Activated gamma-delta T cell (primary cell): ENCODE measurements around the gene SLC38A6.
"Not testable (repeated sequence)": the region's sequence is repeated elsewhere in the genome, so short reads cannot be mapped to it uniquely, and the experiment has no call there.

Experiments
- DNase-seq: peaks from one replicate; lab custom pipeline; 2025; lab: John Stamatoyannopoulos, UW

SLC38A6 gene

DNA sequence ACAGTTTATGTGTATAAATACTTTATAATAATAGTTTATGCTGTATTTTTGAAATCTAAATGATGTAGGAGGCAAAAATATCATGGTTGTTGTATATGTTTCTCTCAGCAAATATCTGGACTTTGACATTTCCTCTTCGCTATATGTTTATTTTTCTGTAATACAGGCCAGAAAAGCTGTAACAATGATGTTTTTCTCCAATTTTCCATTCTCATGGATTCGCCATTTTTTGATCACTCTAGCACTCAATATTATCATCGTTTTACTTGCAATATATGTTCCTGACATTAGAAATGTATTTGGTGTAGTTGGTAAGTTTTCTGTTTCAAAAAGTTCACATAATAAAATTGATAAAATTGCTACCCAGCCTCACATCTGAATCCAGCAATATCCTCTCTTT is 70.6 kb downstream of the SLC38A6 start:
- DNase-seq: no peak

DNA sequence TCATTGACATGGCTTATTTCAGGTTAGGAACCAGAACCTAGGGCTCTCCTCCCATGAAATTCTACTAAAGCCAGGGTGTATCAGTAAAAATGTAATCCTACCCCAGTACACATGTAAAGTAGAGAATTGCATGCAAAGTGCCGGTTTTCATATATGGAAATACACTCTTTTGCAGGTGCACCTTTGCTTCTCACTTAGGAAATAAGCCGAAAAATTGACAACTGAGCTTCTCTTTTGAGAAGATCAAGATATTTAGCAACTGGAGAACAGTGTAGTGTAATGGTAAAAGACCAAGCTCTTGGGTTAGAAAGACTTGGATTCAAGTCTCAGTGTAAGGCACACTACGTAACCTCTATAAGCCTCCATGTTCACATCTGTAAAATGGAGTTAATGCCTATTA is 82.4 kb downstream of the SLC38A6 start:
- DNase-seq: no peak

DNA sequence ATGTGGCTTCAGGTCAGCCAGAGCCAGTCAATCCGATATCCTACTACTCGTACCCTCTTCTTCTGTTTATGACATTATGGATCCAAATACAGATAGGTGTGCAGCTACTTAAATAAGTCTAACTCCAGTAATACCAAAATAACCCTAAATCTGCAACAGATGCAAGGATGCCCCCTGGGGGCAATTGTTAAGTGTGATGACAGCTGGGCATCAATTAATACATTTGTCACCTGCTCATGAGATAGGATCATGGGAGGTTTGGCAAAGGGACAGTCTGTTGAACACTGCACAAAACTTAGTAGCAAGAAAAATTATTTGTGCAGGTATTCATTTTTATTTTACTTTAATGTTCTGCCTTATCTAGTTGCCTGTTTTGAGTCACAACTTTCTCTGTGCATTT is 83.2 kb downstream of the SLC38A6 start:
- DNase-seq: no peak

DNA sequence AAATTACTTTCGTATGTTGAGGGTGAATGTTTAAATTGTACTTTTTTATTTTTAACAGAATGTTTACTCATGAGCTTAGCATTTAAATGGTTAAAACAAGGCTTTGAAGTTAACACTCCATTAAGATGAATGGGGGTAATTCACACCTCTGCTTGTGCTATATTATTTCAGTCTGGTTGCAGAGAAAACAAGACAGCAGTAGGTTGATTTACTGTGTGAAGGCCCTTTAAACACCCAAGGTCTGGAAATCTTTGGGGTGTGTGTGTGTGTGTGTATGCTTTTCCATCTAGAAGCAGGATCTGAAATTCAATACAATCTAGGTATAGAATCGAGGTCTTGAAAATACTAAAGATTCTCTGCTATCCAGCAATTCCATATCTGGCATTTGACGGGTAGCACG is 83.8 kb downstream of the SLC38A6 start:
- no peak for DNase-seq

DNA sequence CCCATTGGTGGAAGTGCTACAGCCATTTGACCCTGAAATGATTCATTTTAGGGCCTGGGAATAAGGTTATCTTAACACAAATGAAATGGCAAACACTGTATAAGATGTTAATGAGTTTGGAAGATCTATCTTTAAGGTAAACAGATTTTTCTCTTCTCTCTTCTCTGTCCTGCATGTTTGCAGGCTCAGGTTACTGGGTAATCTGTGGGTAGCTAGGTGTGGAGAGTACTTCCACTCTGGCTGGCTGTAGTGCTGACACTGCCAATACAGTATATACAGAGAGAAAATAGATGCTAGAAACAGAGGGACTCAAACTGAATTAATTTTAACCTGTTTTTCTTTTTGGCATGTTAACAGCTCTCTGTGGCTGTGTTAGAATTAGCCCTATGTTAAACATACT is 84.6 kb downstream of the SLC38A6 start:
- no peak for DNase-seq

DNA sequence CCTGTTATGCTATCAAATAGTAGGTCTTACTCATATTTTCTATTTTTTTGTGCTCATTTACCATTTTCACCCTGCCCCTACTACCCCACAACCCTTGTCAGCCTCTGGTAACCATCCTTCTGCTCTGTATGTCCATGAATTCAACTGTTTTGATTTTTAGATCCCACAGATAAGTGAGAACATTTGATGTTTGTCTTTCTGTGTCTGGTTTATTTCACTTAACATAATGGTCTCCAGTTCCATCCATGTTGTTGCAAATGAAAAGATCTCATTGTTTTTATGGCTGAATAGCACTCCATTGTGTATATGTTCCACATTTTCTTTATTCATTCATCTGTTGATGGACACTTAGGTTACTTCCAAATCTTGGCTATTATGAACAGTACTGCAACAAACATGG is 91.4 kb downstream of the SLC38A6 start:
- DNase-seq: not testable (repeated sequence)

DNA sequence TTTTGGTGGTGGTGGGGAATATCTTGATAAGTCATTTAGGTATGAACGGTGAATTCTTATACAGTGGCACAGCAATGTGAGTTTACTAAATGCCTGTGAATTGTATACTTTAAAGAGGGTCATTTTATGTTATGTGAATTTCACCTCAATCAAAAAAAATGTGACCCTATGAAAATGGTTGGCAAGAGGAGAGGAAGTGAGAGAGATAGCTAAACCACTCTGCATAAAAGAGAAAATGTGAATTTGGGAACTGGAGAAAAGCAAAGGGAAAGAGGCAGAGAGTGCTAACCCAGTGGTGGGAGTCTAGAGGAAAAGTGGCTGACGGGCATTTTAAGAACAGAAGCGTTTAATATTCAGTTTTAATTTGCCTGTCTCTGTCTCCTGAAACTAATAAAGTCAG is 93.8 kb downstream of the SLC38A6 start:
- no peak for DNase-seq

DNA sequence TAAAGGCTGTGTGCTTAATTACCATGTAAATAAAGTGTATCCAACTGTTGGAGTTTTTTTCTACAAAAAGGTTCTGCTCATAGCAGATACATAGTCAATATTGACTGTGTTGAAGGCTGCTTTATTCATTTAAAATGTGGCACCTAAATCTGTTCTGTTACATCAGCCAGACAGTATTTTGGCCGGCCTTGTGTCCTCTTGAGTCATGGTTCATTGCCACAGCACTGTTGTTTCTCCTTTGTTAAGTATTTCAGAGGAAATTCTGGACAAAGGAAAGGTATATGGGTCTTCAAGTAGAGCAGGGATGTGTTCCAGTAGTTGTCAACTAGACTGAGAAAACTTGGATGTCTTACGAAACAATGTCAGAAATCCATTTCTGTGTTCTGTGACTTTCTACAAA is 95.5 kb downstream of the SLC38A6 start:
- no peak for DNase-seq

DNA sequence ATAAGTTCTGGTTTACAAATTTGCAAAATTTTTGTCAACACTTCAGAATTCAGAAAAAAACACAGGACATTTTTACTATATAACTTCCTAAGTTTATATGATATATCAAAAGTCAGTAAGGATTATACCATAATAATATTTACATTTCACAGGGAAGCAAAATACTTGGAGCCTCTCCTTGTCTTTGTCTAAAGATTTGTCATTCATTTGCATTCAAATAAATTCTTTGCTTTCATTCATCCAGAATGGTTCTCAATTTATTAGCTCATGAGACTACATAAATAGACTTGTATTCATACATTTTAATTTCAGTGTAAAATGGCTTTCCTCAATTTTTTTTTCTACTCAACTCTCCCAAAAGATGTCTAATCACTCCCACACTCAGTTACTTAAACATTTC is 96.4 kb downstream of the SLC38A6 start:
- DNase-seq: no peak

DNA sequence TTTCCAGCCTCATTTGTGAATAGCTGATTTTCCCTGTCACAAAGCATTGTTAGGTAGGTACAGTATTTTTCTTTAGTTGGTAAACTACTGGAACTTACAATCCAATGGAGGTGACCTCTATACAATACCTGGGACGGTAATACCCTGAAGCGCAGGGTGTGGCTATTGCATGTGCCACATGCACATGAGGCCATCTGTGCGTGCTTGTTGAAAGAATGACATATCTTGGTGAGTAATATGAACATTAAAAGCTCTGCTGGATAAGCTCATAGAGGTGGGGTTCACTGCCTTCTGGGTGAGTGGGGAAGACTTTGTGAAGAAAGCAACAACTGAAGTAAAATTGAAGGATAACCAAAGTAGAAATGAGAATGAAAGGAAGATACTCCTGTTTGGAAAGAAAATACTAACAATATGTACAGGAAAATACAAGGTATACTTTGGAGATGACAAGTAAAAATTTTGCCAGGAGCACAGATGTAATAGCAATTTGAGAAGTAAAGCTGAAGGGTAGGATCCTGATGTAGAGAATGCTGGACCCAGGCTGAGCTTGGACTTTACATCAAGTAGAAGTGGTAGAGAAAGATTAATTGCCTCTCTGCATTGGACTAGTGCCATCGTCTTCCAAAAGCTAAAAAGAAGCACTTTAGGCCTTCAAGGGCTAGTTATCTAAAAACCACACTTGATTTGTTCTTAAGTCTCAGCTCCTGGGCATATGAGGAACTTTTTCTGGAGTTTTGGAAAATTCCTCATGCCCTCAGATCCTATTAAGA is 97.1 kb downstream of the SLC38A6 start:
- no peak for DNase-seq

DNA sequence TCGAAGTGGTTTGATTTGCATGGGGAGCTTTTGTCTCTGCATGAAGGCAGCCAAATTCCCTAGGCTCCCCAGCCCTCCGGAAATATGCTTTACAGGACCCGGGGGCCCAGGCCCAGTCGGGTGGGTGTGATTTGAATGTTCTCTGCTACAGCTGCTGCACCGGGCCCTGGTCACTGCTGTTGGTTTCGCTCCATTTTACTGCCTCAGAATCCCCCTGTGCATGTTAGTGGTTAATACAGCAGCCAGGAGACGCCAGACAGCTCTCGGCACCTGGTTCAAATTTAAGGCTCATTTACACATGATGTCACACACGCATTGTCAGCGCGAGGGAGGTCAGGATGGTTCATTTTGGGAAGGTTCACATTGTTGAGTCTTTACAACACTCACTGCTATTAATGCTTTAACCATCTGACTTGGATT is 99.6 kb downstream of the SLC38A6 start:
- no peak for DNase-seq

DNA sequence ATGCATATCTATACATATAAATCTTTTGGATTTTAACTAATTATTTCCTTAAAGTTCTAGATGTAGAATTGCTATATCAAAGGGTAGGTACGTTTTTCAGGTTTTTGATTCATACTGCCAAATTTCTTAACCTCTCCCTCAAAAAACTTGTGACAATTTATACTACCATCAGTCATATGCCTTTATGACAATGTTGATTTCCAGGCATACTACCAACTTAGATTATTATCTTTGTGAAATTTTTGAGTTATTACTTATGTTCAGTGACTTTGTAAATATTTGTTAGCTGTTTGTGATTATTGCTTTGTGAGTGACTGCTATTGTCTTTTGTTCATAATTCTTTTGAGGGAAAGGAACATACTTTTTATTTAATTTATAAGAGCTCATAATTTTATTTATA is 107.0 kb downstream of the SLC38A6 start:
- no peak for DNase-seq

DNA sequence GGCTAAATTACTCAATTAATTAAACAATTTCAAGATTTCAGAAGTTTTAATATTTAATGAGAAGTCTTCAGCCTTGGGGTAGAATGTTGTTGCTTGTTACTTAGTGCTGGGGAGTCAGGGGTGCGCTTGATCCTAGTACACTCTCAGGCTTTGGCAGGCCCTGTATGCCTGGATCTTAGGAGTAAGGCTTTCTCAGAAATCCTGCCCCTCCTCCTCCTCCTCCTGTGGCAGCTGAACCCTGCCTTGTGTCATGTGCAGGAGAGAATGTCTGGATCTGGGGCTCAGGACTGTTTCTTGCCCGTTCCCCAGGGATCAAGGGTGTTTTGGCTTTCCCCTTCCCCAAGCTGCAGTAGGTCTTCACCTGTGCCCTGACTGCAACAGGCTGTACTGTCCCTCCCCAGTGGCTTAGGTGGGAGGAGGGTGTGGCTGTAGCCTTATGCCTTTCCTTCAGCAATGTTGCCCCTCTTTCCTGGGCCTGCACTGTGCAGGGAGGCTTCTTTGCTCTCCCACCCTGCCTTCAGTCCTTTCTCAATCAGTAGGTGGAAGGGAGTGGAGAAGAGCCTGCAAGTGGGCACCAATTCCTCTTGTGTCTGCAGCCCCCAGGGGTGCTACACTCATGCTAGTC is 108.2 kb downstream of the SLC38A6 start:
- no peak for DNase-seq

DNA sequence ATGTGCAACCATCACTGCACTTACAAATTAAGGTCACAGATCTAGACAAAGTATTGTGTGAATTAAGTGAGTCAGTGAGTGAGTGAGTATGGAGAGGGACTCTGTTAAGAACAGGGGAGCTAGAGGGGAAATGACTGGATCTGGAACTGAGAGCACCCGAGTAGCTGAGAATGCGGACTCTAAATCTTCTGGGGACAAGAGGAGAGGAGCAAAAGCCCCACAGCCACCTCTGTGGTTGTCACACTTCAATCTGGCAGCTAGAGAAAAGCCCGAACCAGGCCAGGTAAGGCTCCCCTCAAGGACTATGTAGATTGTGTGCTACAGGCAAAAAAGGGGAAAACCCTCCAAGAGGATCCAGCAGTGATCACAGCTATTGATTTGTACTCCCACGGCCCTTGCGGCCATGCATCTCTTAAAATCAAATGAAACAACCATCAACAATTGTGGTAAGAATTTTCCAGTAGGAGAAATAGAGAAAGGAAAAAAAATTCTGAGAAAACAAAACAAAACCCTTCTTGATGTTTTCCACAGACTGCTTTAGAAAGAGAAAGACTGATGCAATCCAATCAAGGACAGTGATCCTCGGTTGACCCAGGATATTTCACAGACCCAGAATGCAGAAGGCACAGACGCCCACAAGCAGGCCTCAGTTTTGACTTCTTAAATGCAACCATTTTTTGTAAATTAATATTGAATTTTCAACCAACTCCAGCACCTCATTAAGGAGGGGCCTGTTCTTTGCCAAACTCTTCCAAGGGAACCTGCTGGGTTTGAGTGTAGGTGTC is 109.6 kb downstream of the SLC38A6 start:
- no peak for DNase-seq

DNA sequence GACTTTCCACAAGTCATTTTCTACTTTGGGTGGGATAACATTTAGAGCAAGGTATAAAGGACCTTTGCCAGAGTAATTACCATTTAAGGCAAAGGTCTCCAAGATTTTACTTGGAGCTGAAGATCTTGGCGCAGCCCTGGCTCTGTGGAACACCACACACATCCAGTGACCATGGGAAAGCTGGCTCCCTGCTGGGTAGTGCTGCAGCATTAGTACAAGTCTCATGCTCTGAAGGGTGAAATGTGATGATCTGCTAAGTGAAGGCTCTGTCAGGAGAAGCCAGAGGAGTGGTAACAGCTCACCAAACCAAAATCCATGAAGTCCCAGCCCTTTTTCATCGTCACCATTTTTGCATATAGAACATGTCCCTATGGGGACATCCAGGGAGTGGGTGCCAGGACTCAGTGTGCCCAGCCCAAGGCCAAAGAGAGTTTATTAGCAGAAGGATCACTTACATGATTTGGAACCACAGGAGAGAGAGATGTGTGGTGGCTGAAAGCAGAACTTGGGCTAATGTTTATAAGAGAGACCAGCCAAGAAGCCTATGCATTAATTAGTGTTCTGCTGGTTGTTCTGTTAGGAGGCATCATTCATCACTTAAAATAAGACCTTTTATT is 110.7 kb downstream of the SLC38A6 start:
- no peak for DNase-seq

DNA sequence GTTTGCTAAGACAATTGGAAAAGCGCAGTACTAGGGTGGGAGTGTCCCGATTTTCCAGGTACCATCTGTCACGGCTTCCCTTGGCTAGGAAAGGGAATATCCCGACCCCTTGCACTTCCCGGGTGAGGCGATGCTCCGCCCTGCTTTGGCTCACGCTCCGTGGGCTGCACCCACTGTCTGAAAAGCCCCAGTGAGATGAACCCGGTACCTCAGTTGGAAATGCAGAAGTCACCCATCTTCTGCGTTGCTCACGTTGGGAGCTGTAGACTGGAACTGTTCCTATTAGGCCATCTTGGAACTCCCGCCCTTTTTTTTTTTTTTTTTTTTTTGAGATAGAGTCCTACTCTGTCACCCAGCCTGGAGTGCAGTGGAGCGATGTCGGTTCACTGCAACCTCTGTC is 117.1 kb downstream of the SLC38A6 start:
- DNase-seq: not testable (repeated sequence)

DNA sequence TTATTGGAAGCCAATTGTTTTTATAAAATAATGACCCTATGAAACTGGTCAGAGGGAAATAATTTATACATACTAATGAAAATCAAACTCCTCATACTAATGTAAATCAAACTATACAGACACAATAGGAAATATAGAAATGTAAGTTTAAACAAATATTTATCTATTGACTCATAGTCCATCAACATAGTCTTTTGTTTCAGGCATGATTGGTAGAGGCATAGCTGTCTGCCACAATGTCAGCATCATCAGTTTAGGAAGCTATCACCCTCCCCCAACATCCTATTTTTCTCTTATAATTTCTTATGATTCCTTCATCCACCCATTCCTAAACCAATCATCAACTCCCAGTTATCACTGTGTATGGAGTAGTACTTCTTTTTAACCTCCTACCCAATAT is 117.7 kb downstream of the SLC38A6 start:
- no peak for DNase-seq

DNA sequence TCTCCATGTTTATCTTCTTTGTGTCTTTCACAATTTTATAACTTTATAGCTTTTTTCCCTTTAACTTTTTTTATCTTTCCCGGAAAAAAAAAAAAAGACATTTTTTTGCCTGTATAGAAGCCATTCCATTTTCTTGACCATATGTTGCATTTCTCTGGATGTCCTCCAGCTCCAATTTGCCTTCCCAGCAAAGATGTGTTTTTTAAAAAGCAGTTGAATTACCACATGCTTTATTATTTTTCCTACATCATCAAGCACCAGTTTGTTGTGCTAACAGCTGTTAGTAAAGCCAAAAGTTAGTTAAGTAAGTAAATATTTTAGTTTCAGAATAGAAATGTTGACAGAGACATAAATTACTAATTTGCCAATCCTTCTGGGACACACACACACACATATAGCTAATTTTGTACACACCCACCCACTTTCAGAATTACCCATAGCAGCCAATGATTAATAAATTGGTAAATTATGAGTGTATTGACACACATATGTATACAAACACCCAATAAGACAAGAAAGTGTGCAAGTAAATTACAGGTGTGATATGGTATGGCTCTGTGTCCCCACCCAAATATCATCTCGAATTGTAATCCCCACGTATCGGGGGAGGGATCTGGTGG is 118.3 kb downstream of the SLC38A6 start:
- DNase-seq: no peak

DNA sequence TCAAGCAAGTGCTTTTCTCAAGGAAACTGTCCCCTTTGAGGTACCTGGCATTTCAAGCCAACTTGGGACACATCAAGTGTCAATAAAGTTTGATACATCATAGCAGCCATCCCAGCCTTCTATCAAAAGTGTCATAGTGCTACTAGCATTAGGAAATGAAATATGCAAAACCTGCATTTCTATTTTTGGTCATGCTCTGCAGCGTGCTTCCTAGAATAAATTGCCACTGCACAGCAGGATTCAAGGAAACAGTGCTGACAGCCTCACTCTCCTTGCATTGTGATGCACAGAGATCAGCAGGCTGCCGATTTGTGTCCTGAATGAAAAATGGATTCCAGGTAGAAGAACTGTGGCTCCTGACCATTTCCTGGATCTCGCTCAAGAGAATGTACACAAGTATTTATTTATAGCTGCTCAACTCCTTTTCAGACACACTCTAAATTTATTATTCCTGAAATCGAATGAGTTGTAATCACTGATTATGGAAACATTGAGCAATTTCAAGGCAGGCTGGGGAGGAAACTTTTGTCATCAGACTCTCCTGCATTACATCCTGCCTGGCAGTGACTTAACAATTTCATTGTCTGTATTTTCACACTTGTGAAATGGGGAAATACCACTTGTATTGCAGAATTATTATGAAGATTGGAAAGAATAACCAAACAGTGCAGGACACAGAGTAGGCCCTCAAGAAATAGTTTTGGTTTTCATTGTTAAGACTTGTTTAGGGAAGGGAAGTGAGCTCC is 120.9 kb downstream of the SLC38A6 start:
- DNase-seq: no peak
